GM19193 (cell line): Measurements from ENCODE around the gene QSOX1.

ENCODE experiments used
- POLR2A ChIP-seq: IDR thresholded peaks from 4 replicates; pipeline ENCODE4 v1.6.1; 2011; ENCODE audit not compliant: insufficient read depth, insufficient read length; ENCODE audit errors: extremely low read depth

QSOX1 gene

GRCh38 chr1:180236698-180237509, 82.2 kb downstream of the QSOX1 start:
- no peak for TF ChIP-seq POLR2A

GRCh38 chr1:180237869-180238476, 83.3 kb downstream of the QSOX1 start:
- no peak for TF ChIP-seq POLR2A

DNA sequence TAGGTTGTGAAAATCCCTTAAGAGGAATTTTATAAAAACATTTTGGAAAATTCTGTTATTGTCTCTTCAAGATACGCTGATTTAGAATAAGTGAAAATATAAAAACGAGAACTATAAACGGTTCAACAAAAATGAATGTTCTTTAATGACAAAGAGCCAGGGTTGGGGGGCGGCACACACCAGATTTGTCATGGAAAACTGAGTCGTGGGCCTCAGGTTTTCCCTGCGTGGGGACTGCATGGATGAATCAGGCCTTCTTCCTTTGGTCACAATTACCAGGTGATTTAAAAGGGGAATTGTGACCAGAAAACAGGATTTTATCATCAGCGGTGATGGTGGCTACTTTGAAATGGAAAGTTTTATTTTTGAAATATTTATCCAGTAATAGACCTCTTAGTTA, 84.0 kb downstream of the QSOX1 start:
- no peak for TF ChIP-seq POLR2A

DNA sequence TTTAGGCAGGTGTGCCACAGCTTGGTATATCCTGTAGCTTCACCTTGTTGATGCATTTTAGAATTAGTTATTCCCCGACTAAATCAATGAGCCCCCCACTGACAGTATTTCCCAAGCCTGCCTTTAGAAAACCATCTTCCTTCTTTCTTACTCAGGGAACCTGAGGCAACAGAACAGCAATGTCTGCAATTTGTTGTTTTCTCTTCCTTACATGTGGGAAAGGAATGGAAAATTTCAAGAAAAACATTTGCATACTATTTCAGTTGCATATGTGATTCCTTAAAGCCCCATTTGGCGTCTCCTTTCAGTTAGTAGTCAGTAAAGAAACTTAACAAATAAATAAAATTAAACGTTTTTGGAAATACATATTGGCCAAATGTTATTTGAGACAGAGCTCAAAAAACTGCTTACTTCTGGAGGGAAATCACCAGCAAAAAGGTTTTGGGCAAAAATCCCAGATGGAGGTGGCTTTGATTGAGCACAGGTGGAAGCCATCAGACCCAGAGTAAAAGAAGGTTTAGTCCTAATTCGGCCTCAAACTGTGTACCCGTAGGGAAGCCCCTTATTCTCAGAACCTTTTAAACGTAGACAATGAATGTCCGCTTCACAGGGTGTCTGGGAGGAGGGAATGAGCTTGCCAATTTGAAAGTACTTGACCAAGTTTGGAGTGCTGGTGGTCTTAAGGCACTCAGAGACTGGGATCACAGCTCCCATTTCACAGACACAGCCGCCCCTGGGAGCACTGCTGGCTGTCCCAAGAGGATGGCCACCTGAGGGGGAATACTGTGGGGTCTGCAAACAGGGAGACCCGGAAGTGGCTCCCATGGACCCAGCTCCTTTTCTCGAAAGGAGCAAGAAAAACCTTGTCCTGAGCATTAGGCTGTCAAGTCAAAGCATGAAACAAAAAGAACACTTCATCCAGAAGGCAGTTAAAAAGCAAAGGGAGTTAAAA, 84.8 kb downstream of the QSOX1 start:
- TF ChIP-seq POLR2A: no peak

DNA sequence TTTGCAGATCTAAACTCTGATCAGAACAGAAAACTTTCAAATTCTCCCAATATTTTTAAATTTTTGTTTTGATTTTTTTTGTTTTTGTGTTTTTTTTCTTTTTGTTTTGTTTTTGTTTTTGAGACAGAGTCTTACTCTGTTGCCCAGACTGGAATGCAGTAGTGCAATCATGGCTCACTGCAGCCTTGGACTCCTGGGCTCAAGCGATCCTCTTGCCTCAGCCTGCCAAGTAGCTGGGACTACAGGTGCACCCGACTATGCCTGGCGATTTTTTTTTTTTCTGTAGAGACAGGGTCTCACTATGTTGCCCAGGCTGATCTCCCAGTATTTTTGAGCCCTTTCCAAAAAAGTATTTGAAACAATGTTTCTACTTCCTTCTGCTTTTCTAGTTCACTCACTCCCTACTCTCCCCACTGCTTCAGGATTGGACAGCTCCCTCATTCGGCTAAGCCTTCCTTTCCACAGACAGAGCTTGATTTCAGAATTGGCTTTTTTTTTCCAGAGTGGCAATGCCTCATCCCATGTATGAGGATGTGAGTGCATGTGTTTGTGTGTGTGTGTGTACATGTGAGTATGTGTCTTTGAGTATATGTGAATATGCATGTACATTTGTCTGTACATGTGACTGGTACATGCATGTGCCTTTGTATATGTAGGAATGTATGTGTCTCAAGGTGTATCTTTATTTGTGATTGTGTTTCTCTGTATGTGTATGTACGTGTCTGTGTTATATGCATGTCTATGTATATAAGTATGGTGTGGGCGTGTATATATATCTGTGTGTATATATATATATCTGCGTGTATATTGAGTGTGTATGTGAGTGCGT, 87.3 kb downstream of the QSOX1 start:
- TF ChIP-seq POLR2A: no peak

DNA sequence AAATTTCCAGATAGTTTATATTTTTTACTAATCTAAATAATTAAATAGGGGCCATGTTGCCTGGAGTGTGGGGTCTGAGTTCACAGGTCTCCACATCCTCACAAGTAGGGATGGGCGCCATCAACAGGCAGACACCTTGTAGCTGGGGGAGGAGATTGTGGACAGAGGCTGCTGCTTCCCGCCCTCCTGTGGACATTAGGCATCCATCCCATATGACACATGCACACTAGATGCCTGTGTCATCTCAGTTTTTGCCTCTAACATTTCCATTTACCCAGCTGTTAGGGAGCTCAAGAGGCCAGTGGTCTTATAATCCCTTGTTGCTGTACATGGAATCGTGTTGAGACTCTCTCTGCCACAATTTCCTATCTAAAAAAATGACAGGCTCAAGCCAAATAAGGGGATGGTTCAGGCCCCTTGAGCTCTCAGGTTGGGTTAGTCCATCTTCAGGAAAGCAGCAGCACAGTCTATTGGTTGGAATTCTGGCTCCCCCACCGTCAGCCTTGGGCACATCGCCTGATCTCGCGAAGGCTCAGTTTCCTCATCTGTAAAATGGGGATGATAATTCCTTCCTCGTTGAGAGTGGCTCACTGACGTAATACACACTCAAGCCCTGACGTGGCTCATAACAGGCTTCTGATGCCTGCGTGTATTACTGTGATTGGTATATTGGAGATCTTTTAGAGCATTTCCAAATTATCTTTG, 89.0 kb downstream of the QSOX1 start:
- no peak for TF ChIP-seq POLR2A

DNA sequence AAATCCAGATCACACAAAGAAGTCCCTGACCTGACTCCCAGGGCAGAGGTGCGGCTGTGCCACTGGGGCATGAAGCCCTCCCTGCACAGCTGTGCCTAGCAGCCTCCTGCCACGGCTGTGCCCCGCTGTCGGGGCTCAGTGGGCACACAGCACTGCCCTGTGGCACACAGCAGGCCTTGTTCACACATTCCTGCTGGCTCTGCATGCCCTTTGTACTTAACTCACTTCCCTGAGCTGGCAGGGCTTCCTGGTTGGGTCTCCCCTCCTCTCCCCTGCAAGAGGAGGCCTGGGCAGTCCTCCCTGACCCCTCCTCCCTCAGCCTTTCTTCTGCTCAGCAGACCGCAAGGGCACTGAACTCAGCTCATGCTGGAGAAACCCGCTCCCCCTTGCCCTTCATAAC, 90.2 kb downstream of the QSOX1 start:
- TF ChIP-seq POLR2A: no peak

- TF ChIP-seq POLR2A: no peak
Observed at GRCh38 chr1:180246579-180246978, 91.9 kb downstream of the QSOX1 start.

DNA sequence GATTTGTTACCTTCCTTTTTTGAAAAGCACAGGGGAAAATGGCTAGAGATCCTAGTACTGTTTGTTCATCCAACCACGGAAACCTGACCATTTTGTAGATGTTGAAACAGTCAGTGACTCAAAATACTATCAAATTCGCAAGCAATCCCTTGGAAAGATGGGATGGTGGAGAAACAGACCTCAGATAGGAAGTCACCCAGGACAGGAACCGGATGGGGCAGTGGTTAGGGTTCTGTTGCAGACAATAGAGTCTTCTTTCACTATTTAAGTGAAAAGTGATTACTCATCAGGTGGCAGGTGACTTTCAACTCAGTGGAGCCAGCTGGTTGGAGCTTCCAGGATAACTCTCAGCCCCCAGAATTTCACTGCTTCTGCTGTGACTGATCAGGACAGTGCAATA, 92.4 kb downstream of the QSOX1 start:
- TF ChIP-seq POLR2A: no peak

GRCh38 chr1:180247580-180247979, 92.9 kb downstream of the QSOX1 start:
- TF ChIP-seq POLR2A: no peak

DNA sequence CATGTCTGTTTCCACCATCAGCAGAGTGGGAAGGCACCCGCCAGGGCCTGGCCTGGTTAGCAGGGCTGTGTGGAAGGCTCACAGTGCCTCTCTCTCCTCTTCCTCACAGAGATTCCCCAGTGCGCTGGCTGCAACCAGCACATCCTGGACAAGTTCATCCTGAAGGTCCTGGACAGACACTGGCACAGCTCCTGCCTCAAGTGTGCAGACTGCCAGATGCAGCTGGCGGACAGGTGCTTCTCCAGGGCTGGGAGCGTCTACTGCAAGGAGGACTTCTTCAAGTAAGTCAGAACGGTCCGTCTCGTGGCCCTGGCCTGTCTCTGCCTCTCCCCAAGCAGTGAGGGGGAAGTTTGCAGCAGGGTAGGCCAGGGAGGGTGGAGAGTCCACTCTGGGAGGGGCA, 93.5 kb downstream of the QSOX1 start:
- no peak for TF ChIP-seq POLR2A

GRCh38 chr1:180248731-180249681, 94.3 kb downstream of the QSOX1 start:
- no peak for TF ChIP-seq POLR2A
